HG03045 (cell line): ENCODE measurements around the gene ELOVL5.
A peak's percentile ranks its signal among the peaks of the same experiment; 100 is the strongest.
"Not testable (repeated sequence)": the region's sequence is repeated elsewhere in the genome, so short reads cannot be mapped to it uniquely, and the experiment has no call there.

Experiments
- ATAC-seq: cut with Tn5 transposase; IDR thresholded peaks from one replicate; pipeline ENCODE4 v1.9.1; 2021; ENCODE audit warnings: mild to moderate bottlenecking, moderate library complexity; ENCODE audit not compliant: unreplicated experiment

The ELOVL5 gene

GRCh38 chr6:53306819-53307347 is 41.9 kb downstream of the ELOVL5 start:
- ATAC-seq: peak; percentile 63

GRCh38 chr6:53306217-53306616 is 42.5 kb downstream of the ELOVL5 start:
- not testable (repeated sequence) for ATAC-seq

- ATAC-seq: not testable (repeated sequence)
Observed at GRCh38 chr6:53305506-53306005, 43.2 kb downstream of the ELOVL5 start.

- ATAC-seq: not testable (repeated sequence)
Observed at GRCh38 chr6:53304953-53305352, 43.8 kb downstream of the ELOVL5 start.

GRCh38 chr6:53302678-53303360 is 45.9 kb downstream of the ELOVL5 start:
- no peak for ATAC-seq

GRCh38 chr6:53301801-53302537 is 46.8 kb downstream of the ELOVL5 start:
- no peak for ATAC-seq

GRCh38 chr6:53300656-53301551 is 47.8 kb downstream of the ELOVL5 start:
- ATAC-seq: no peak

GRCh38 chr6:53299331-53300005 is 49.3 kb downstream of the ELOVL5 start:
- no peak for ATAC-seq

GRCh38 chr6:53297004-53297403 is 51.7 kb downstream of the ELOVL5 start:
- ATAC-seq: no peak

- ATAC-seq: no peak
Observed at GRCh38 chr6:53295176-53295575, 53.6 kb downstream of the ELOVL5 start.

GRCh38 chr6:53294611-53295010 is 54.1 kb downstream of the ELOVL5 start:
- no peak for ATAC-seq

GRCh38 chr6:53294095-53294494 is 54.7 kb downstream of the ELOVL5 start:
- no peak for ATAC-seq

GRCh38 chr6:53293691-53294090 is 55.1 kb downstream of the ELOVL5 start:
- no peak for ATAC-seq

GRCh38 chr6:53290537-53291510 is 57.9 kb downstream of the ELOVL5 start:
- no peak for ATAC-seq

GRCh38 chr6:53287336-53288225 is 61.2 kb downstream of the ELOVL5 start:
- no peak for ATAC-seq

GRCh38 chr6:53284901-53285300 is 63.8 kb downstream of the ELOVL5 start:
- ATAC-seq: peak; percentile 56

- ATAC-seq: no peak
Observed at GRCh38 chr6:53282741-53283140, 66.0 kb downstream of the ELOVL5 start.

- ATAC-seq: no peak
Observed at GRCh38 chr6:53282234-53282633, 66.5 kb downstream of the ELOVL5 start.
